GM12801 (cell line): ENCODE data around the gene KIF1A.

Experiments
- CTCF ChIP-seq: IDR thresholded peaks from one replicate; pipeline ENCODE4 v1.5.1; 2011; ENCODE audit warnings: control low read depth; ENCODE audit not compliant: insufficient read length; ENCODE audit errors: extremely low read depth

Gene KIF1A

GRCh38 chr2:240718896-240719490 lies 101.0 kb downstream of the KIF1A start:
- TF ChIP-seq CTCF = no peak

- TF ChIP-seq CTCF = no peak
Measured at GRCh38 chr2:240717681-240718581, 102.1 kb downstream of the KIF1A start.

GRCh38 chr2:240717181-240717641 lies 102.8 kb downstream of the KIF1A start:
- TF ChIP-seq CTCF = no peak

- TF ChIP-seq CTCF = no peak
Measured at GRCh38 chr2:240716130-240716798, 103.8 kb downstream of the KIF1A start.

GRCh38 chr2:240714747-240715725 lies 105.0 kb downstream of the KIF1A start:
- no peak for TF ChIP-seq CTCF

- no peak for TF ChIP-seq CTCF
Measured at GRCh38 chr2:240713928-240714746, 105.9 kb downstream of the KIF1A start.
